ENCODE data around the gene PRKAR2A.

Gene PRKAR2A

GRCh38 chr3:48847504-48848423 lies at the start of gene PRKAR2A:
PRKAR2A (minus strand) TSS chr3:48847874; CDS start chr3:48847596, 278 bp downstream.
- peak; percentile 94 for DNase-seq

GRCh38 chr3:48896936-48897335 lies 49.3 kb upstream of the PRKAR2A start:
- DNase-seq = peak; percentile 38

- no peak for DNase-seq
Measured at GRCh38 chr3:48894516-48894915, 46.8 kb upstream of the PRKAR2A start.

GRCh38 chr3:48891606-48892005 lies 43.9 kb upstream of the PRKAR2A start:
- no peak for DNase-seq

GRCh38 chr3:48885753-48886152 lies 38.1 kb upstream of the PRKAR2A start:
- DNase-seq = no peak

GRCh38 chr3:48881652-48882114 lies 34.0 kb upstream of the PRKAR2A start:
- no peak for DNase-seq

- no peak for DNase-seq
Measured at GRCh38 chr3:48881006-48881405, 33.3 kb upstream of the PRKAR2A start.

- DNase-seq = no peak
Measured at GRCh38 chr3:48879994-48880377, 32.3 kb upstream of the PRKAR2A start.

GRCh38 chr3:48879307-48879993 lies 31.8 kb upstream of the PRKAR2A start:
- no peak for DNase-seq

GRCh38 chr3:48877671-48878070 lies 30.0 kb upstream of the PRKAR2A start:
- DNase-seq = no peak

GRCh38 chr3:48863122-48863521 lies 15.4 kb upstream of the PRKAR2A start:
- DNase-seq = no peak

GRCh38 chr3:48859206-48859605 lies 11.5 kb upstream of the PRKAR2A start:
- DNase-seq = no peak

- DNase-seq = no peak
Measured at GRCh38 chr3:48858709-48859108, 11.0 kb upstream of the PRKAR2A start.

- DNase-seq = no peak
Measured at GRCh38 chr3:48857641-48858040, 10.0 kb upstream of the PRKAR2A start.

GRCh38 chr3:48856469-48856868 lies 8.8 kb upstream of the PRKAR2A start:
- DNase-seq = no peak

- DNase-seq = no peak
Measured at GRCh38 chr3:48855681-48856447, 8.2 kb upstream of the PRKAR2A start.

GRCh38 chr3:48852151-48852550 lies 4.5 kb upstream of the PRKAR2A start:
- no peak for DNase-seq

GRCh38 chr3:48851407-48851806 lies 3.7 kb upstream of the PRKAR2A start:
- DNase-seq = peak; percentile 67

GRCh38 chr3:48848816-48849515 lies 1.3 kb upstream of the PRKAR2A start:
- no peak for DNase-seq

GRCh38 chr3:48847053-48847503 lies 596 bp downstream of the PRKAR2A start:
- peak; percentile 82 for DNase-seq

- DNase-seq = no peak
Measured at GRCh38 chr3:48845170-48845569, 2.5 kb downstream of the PRKAR2A start.

GRCh38 chr3:48837163-48837562 lies 10.5 kb downstream of the PRKAR2A start:
- no peak for DNase-seq

All from femur (tissue), 1 donor.